ENCODE data around the gene AVEN. TPM values are rescaled to one million over a fixed set of nuclear protein-coding genes. Genes with fewer than 3 reads are reported as not detected.
A peak's percentile ranks its signal among the peaks of the same experiment; 100 is the strongest.

AVEN gene
- total and polyA plus RNA-seq, 2 of the 4 experiments (the other 2 are of a cell fraction): 9.1 to 17.6 TPM

GRCh38 chr15:34039790-34040113, 748 bp upstream of the AVEN start:
- no TSS peak for BruUV-seq (replicated peaks)
- DNase-seq (no peak), ATAC-seq (ENCODE audit: low read depth) (no peak)
- no peak overlapping the region for H2BK5ac ChIP-seq (ENCODE audit: low read depth, low read length, poor library complexity, severe bottlenecking)
- intact Hi-C loops (cut with micrococcal nuclease): loop anchor here (5.0 kb wide), 1 partner anchor 52 kb away; no protein-coding TSS in a partner anchor
- H3K27me3 ChIP-seq (ENCODE audit: control insufficient read depth, insufficient read depth, low read length): no peaks in the 10 kb centered on the region
- no peak overlapping the region for H2BK120ac ChIP-seq (ENCODE audit: low read depth, low read length)
- H3K56ac ChIP-seq (ENCODE audit: extremely low read depth, insufficient read depth, low read length): peak overlapping the region; percentile 8; the same call in 1 of the 2 replicates
- CTCF ChIA-PET: interaction anchor here (0.6 kb wide), 1 partner anchor 44 kb away, joined by 3 read pairs; no protein-coding TSS in a partner anchor
- no peaks in the 10 kb centered on the region for H3K9me3 ChIP-seq (ENCODE audit: control insufficient read depth, insufficient read depth, low read length)
- no peak overlapping the region for H2AFZ ChIP-seq (replicated peaks; ENCODE audit: low read length, poor library complexity)
- no peak overlapping the region for H2BK15ac ChIP-seq (ENCODE audit: low read depth, low read length)
- no peaks in the 10 kb centered on the region for H3K9me1 ChIP-seq (ENCODE audit: insufficient read depth, low read length)
- no peaks in the 10 kb centered on the region for H3K36me3 ChIP-seq (ENCODE audit: control insufficient read depth, insufficient read depth, low read length)
- peak overlapping the region; percentile 90 for H3K4me2 ChIP-seq (ENCODE audit: low read depth, low read length)
- dilution Hi-C loops (cut with HindIII; ENCODE audit: low sequenced_read_pairs, unreplicated experiment): no loop called here
- POLR2A ChIA-PET (ENCODE audit: unreplicated experiment): no interaction called here
- TF ChIP-seq RFX5 (IDR thresholded peaks at IDR 0.05; ENCODE audit: low read depth, low read length) (no peak), MAFK (IDR thresholded peaks at IDR 0.05; ENCODE audit: low read depth, low read length) (no peak), RAD21 (IDR thresholded peaks at IDR 0.05; ENCODE audit: low read length) (no peak), MAZ (IDR thresholded peaks at IDR 0.05; ENCODE audit: borderline replicate concordance, low read depth, low read length) (no peak), BHLHE40 (IDR thresholded peaks at IDR 0.05; ENCODE audit: low read depth, low read length) (no peak), RCOR1 (IDR thresholded peaks at IDR 0.05; ENCODE audit: insufficient replicate concordance, low read length) (no peak), CEBPB (IDR thresholded peaks at IDR 0.05; ENCODE audit: low read depth, low read length) (no peak; the same call in 1 of the 2 replicates), USF2 (IDR thresholded peaks at IDR 0.05; ENCODE audit: low read depth, low read length) (no peak), MXI1 (IDR thresholded peaks at IDR 0.05; ENCODE audit: borderline replicate concordance, low read depth, low read length) (no peak), CHD1 (IDR thresholded peaks at IDR 0.05; ENCODE audit: low read depth, low read length) (no peak), ELK1 (IDR thresholded peaks at IDR 0.05; ENCODE audit: borderline replicate concordance, low read depth, low read length) (no peak), FOS (IDR thresholded peaks at IDR 0.05; ENCODE audit: low read depth, low read length) (no peak), CTCF (conservative IDR thresholded peaks at IDR 0.05; ENCODE audit: low read depth, low read length) (no peak), POLR2A (IDR thresholded peaks at IDR 0.05; ENCODE audit: low read depth, low read length) (no peak), SMC3 (IDR thresholded peaks at IDR 0.05; ENCODE audit: low read depth, low read length) (no peak), NFE2L2 (IDR thresholded peaks at IDR 0.05; ENCODE audit: low read depth, low read length) (no peak)
- no peak overlapping the region for H3K27ac ChIP-seq (ENCODE audit: insufficient read depth, low read length)
- H3K4ac ChIP-seq (ENCODE audit: low read depth, low read length): peak overlapping the region; percentile 42; the same call in 1 of the 2 replicates
- no CpG with 5 or more reads among the region's 1 CpG for WGBS, 2 experiments (ENCODE audit: extremely low coverage in 2 of 2, insufficient read length in 1 of 2)
- H3K23ac ChIP-seq (ENCODE audit: low read depth, low read length): peak overlapping the region; percentile 49
- no peak overlapping the region for H4K5ac ChIP-seq (ENCODE audit: low read depth, low read length)
- no peak overlapping the region for H2AK9ac ChIP-seq (replicated peaks; ENCODE audit: low read depth, low read length, poor library complexity)
- peaks cover 2% of the 10 kb centered on the region for H3K4me1 ChIP-seq (ENCODE audit: control insufficient read depth, insufficient read depth, low read length)
- H2AK5ac ChIP-seq (ENCODE audit: low read depth, low read length): 0 out of 2 replicates have a peak overlapping the region, but pooled peaks have one; percentile 8
- no peaks in the 10 kb centered on the region for H4K20me1 ChIP-seq (ENCODE audit: insufficient read depth, low read length)
- H4K8ac ChIP-seq (ENCODE audit: low read depth in 2 of 2, low read length in 2 of 2): peak overlapping the region in 1 of 2 experiments; percentile 31; a peak in 1 of 4 replicates
- no peak overlapping the region for H4K91ac ChIP-seq (ENCODE audit: insufficient read depth, low read depth, low read length)
- H3K79me1 ChIP-seq (ENCODE audit: low read depth in 1 of 2, low read length in 2 of 2): peaks cover 0 to 16% of the 10 kb centered on the region in 2 experiments; a peak in 3 of 4 replicates
- in situ Hi-C loops (cut with MboI; ENCODE audit: low sequenced_read_pairs): no loop called here
- H3K4me3 ChIP-seq (ENCODE audit: insufficient read depth, low read depth, low read length): peak overlapping the region; percentile 76; the same call in 1 of the 2 replicates
- H2BK20ac ChIP-seq (ENCODE audit: low read depth, low read length): no peak overlapping the region
- H3K9ac ChIP-seq (ENCODE audit: low read depth, low read length): peak overlapping the region; percentile 88
- no peak overlapping the region for H3K18ac ChIP-seq (ENCODE audit: low read depth, low read length)
- H3K14ac ChIP-seq (replicated peaks; ENCODE audit: low read depth, low read length): peak overlapping the region; percentile 23

Data from IMR-90 (cell line).